Inferior parietal cortex (tissue), 1 donor: ENCODE results near the gene MBNL2.

ENCODE experiments used
- DNase-seq: peaks from one replicate; pipeline ENCODE4 v3.0.0-alpha.2; 2016; ENCODE audit errors: extremely low spot score

Gene MBNL2

GRCh38 chr13:97300871-97301270, 78.7 kb downstream of the MBNL2 start:
- no peak for DNase-seq

GRCh38 chr13:97301382-97302095, 79.4 kb downstream of the MBNL2 start:
- no peak for DNase-seq

GRCh38 chr13:97302611-97303010, 80.5 kb downstream of the MBNL2 start:
- DNase-seq = no peak

- no peak for DNase-seq
Measured at GRCh38 chr13:97306106-97306505, 84.0 kb downstream of the MBNL2 start.

GRCh38 chr13:97306645-97307044, 84.5 kb downstream of the MBNL2 start:
- no peak for DNase-seq

GRCh38 chr13:97307118-97307881, 85.2 kb downstream of the MBNL2 start:
- DNase-seq = no peak

GRCh38 chr13:97307882-97308624, 85.9 kb downstream of the MBNL2 start:
- peak; percentile 64 for DNase-seq

GRCh38 chr13:97308735-97309429, 86.7 kb downstream of the MBNL2 start:
- DNase-seq = no peak

GRCh38 chr13:97310809-97311436, 88.8 kb downstream of the MBNL2 start:
- no peak for DNase-seq

GRCh38 chr13:97311956-97312355, 89.8 kb downstream of the MBNL2 start:
- DNase-seq = no peak

- DNase-seq = no peak
Measured at GRCh38 chr13:97313551-97314260, 91.6 kb downstream of the MBNL2 start.

GRCh38 chr13:97316390-97316789, 94.3 kb downstream of the MBNL2 start:
- DNase-seq = no peak

- no peak for DNase-seq
Measured at GRCh38 chr13:97317933-97318332, 95.8 kb downstream of the MBNL2 start.

- no peak for DNase-seq
Measured at GRCh38 chr13:97318532-97318931, 96.4 kb downstream of the MBNL2 start.

- DNase-seq = no peak
Measured at GRCh38 chr13:97319113-97319720, 97.1 kb downstream of the MBNL2 start.

- no peak for DNase-seq
Measured at GRCh38 chr13:97321101-97321500, 99.0 kb downstream of the MBNL2 start.

GRCh38 chr13:97321616-97322321, 99.6 kb downstream of the MBNL2 start:
- peak; percentile 62 for DNase-seq

GRCh38 chr13:97322740-97323342, 100.7 kb downstream of the MBNL2 start:
- DNase-seq = no peak

- no peak for DNase-seq
Measured at GRCh38 chr13:97324115-97324514, 102.0 kb downstream of the MBNL2 start.
